GM21515 (cell line): ENCODE results near the gene AKAP17A.
"Not testable (repeated sequence)": the region's sequence is repeated elsewhere in the genome, so short reads cannot be mapped to it uniquely, and the experiment has no call there.

Experiments
- ATAC-seq: cut with Tn5 transposase; IDR thresholded peaks from one replicate; pipeline ENCODE4 v1.9.1; 2021; ENCODE audit not compliant: unreplicated experiment

The AKAP17A gene

GRCh38 chrX:1601051-1601767 lies 9.8 kb downstream of the AKAP17A start:
- ATAC-seq = no peak

GRCh38 chrX:1601768-1602085 lies 10.3 kb downstream of the AKAP17A start:
- ATAC-seq = no peak

- no peak for ATAC-seq
These were observed 10.9 kb downstream of the AKAP17A start for GRCh38 chrX:1602299-1602698.

GRCh38 chrX:1606496-1606895 lies 15.1 kb downstream of the AKAP17A start:
- ATAC-seq = no peak

GRCh38 chrX:1609311-1609710 lies 17.9 kb downstream of the AKAP17A start:
- no peak for ATAC-seq

GRCh38 chrX:1609762-1610161 lies 18.4 kb downstream of the AKAP17A start:
- no peak for ATAC-seq

GRCh38 chrX:1610166-1610565 lies 18.8 kb downstream of the AKAP17A start:
- ATAC-seq = no peak

GRCh38 chrX:1610736-1611135 lies 19.3 kb downstream of the AKAP17A start:
- no peak for ATAC-seq

- ATAC-seq = no peak
These were observed 21.4 kb downstream of the AKAP17A start for GRCh38 chrX:1612641-1613286.

- ATAC-seq = no peak
These were observed 23.5 kb downstream of the AKAP17A start, which contains the start of gene ASMT for GRCh38 chrX:1614927-1615326. Gene ASMT (plus strand): TSS chrX:1615059. CDS start chrX:1615200, 141 bp downstream.

- no peak for ATAC-seq
These were observed 27.3 kb downstream of the AKAP17A start for GRCh38 chrX:1618689-1619088.

GRCh38 chrX:1623691-1624090 lies 32.3 kb downstream of the AKAP17A start:
- no peak for ATAC-seq

GRCh38 chrX:1624158-1624860 lies 32.9 kb downstream of the AKAP17A start:
- not testable (repeated sequence) for ATAC-seq

- not testable (repeated sequence) for ATAC-seq
These were observed 33.4 kb downstream of the AKAP17A start for GRCh38 chrX:1624861-1625215.

- ATAC-seq = no peak
These were observed 37.8 kb downstream of the AKAP17A start for GRCh38 chrX:1629244-1629643.

- ATAC-seq = no peak
These were observed 54.6 kb downstream of the AKAP17A start for GRCh38 chrX:1646009-1646408.

- ATAC-seq = no peak
These were observed 58.2 kb downstream of the AKAP17A start for GRCh38 chrX:1649621-1650020.
